Mucosa of rectum (tissue), 2 donors: Measurements from ENCODE around the gene SNURF.
A peak's percentile ranks its signal among the peaks of the same experiment; 100 is the strongest.
"Not testable (repeated sequence)": the region's sequence is repeated elsewhere in the genome, so short reads cannot be mapped to it uniquely, and the experiment has no call there.

Experiments used
- H3K27ac ChIP-seq, 2 donors: one replicate each; pipeline ENCODE4 v1.7.0; 2013; ENCODE audit warnings: inconsistent platforms in 2 of 2, low read depth in 2 of 2, low read length in 2 of 2
- H3K27me3 ChIP-seq, 2 donors: one replicate each; pipeline ENCODE4 v1.7.0; 2013; ENCODE audit warnings: low read length in 2 of 2; ENCODE audit not compliant: control insufficient read depth in 2 of 2, insufficient read depth in 2 of 2
- H3K36me3 ChIP-seq, 2 donors: one replicate each; pipeline ENCODE4 v1.7.0; 2013; ENCODE audit warnings: low read length in 2 of 2; ENCODE audit not compliant: control insufficient read depth in 2 of 2, insufficient read depth in 2 of 2
- H3K4me1 ChIP-seq, 2 donors: one replicate each; pipeline ENCODE4 v1.7.0; 2013; ENCODE audit warnings: low read length in 2 of 2, mild to moderate bottlenecking in 1 of 2; ENCODE audit not compliant: control insufficient read depth in 2 of 2, insufficient read depth in 2 of 2
- H3K4me3 ChIP-seq, 2 donors: one replicate each; pipeline ENCODE4 v1.7.0; 2013; ENCODE audit warnings: low read length in 2 of 2
- H3K9ac ChIP-seq, 2 donors: one replicate each; pipeline ENCODE4 v1.7.0; 2013; ENCODE audit warnings: low read length in 2 of 2, low read depth in 1 of 2, mild to moderate bottlenecking in 1 of 2
- H3K9me3 ChIP-seq, 2 donors: one replicate each; pipeline ENCODE4 v1.7.0; 2013; ENCODE audit warnings: low read length in 2 of 2; ENCODE audit not compliant: control insufficient read depth in 2 of 2
- donor health status: healthy.
- donor health status: Normal muscosa, but diverticular disease.

Gene SNURF

GRCh38 chr15:24954783-24955530, at the start of gene SNURF, which contains the start of gene SNRPN:
Gene SNURF (plus strand): TSS chr15:24954987. CDS start chr15:24955049, 62 bp downstream.
Gene SNRPN (plus strand): TSS chr15:24954987. CDS start chr15:24974454, 19,467 bp downstream.
- Histone ChIP-seq H3K27me3 (no peaks in the 10 kb centered on the region), H3K9me3 (no peaks in the 10 kb centered on the region), H3K27ac (peak within 1 kb of the TSS; percentile 78 to 86), H3K9ac (peak within 1 kb of the TSS; percentile 73 to 84), H3K36me3 (no peaks in the 10 kb centered on the region), H3K4me1 (peaks cover 0 to 2% of the 10 kb centered on the region in 2 donors), H3K4me3 (peak within 1 kb of the TSS; percentile 88 to 90)

DNA sequence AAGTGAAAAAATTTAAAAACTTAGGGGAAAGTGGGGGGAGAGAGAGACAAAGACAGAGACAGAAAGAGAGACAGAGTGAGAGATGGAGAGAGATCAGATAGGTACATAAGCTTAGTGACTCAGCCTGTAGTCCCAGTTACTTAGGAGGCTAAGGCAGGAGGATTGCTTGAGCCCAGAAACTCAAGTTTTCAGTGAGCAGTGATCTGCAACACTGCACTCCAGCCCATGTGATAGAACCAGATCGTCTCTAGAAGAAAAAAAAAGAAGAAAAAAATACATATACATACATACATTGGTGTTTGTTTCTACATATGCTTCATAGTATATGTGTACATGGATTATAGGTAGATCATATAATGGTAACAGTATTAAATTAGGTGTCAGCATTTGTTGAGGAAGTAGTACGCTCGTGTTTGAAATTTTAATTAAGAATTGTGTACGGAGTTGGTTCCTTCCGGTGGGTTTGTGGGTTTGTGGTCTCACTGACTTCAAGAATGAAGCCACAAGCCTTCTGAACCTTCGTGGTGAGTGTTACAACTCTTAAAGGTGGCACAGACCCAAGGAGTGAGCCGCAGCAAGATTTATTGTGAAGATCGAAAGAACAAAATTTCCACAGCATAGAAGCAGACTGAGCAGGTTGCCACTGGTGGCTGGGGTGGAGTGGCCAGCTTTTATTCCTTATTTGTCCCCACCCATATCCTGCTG, 38.3 kb upstream of the SNURF start:
- Histone ChIP-seq H3K9me3 (peaks cover 2 to 4% of the 10 kb centered on the region in 2 donors), H3K36me3 (no peaks in the 10 kb centered on the region)

DNA sequence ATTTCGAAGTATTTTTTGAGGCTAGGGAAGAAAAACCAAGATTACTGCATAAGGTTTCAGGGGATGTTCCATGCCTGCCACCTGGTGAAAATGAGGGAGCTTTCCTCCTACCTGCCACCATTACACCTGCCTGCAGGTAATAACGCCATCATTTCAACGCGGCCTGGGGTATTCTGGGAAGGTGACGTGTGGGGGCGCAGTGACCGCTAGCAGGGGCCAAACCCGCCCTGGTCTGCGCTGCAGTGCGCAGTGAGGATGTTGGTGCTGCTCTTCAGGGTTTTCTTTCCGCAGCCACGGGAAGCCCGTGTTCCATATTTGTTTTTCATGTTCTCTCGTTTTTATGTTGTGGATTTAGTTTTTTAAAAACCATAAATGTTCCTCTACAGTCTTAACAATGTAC, 37.4 kb upstream of the SNURF start:
- H3K9me3 ChIP-seq, result peaks cover 2% of the 10 kb centered on the region in 2 donors
- H3K4me3 ChIP-seq, result no peak overlapping the region
- H3K9ac ChIP-seq, result no peak overlapping the region
- no peak overlapping the region for H3K27ac ChIP-seq
- H3K4me1 ChIP-seq, result no peaks in the 10 kb centered on the region
- H3K27me3 ChIP-seq, result no peaks in the 10 kb centered on the region
- no peaks in the 10 kb centered on the region for H3K36me3 ChIP-seq

More for the DNA sequence above, 38.3 kb upstream of the SNURF start:
- H3K27ac ChIP-seq, result no peak overlapping the region
- H3K27me3 ChIP-seq, result no peaks in the 10 kb centered on the region
- H3K9ac ChIP-seq, result no peak overlapping the region
- no peak overlapping the region for H3K4me3 ChIP-seq
- H3K4me1 ChIP-seq, result no peaks in the 10 kb centered on the region

DNA sequence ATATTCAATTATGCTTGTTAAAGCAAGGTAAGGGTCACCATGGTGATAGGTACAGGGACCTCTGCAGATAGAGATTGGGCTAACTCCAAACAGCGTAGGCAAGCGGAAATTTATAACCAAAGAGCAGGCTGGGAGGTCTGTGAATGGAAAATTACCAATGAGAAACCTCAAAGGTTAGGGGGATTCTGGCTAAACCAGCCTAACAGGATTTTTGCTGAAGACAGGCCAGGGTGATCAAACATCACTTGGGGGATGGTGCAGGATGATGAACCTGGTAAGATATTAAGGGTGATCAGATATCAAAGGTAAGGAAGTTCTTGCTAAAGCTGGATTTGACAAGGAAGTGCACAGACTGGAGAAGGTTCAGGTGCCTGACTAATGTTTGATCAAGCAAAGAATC, 35.3 kb upstream of the SNURF start:
- Histone ChIP-seq H3K27me3 (no peaks in the 10 kb centered on the region), H3K36me3 (no peaks in the 10 kb centered on the region), H3K9ac (no peak overlapping the region), H3K27ac (no peak overlapping the region), H3K4me1 (no peaks in the 10 kb centered on the region), H3K9me3 (peaks cover 0 to 2% of the 10 kb centered on the region in 2 donors), H3K4me3 (no peak overlapping the region)

DNA sequence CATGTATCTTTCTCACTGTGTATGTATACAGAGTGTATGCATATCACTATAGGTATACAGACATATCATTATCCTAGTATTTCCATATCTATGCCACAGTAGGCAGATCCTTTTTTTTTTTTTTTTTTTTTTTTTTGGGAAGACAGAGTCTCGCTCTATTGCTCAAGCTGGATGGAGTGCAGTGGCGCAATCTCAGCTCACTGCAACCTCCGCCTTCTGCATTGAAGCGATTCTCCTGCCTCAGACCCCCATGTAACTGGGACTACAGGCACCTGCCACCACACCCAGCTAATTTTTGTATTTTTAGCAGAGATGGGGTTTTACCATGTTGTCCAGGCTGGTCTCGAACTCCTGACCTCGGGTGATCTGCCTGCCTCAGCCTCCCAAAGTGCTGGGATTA, 32.0 kb upstream of the SNURF start:
- H3K27ac ChIP-seq, H3K36me3 ChIP-seq, H3K9me3 ChIP-seq, H3K27me3 ChIP-seq, H3K4me1 ChIP-seq, H3K4me3 ChIP-seq, H3K9ac ChIP-seq: not testable (repeated sequence)

DNA sequence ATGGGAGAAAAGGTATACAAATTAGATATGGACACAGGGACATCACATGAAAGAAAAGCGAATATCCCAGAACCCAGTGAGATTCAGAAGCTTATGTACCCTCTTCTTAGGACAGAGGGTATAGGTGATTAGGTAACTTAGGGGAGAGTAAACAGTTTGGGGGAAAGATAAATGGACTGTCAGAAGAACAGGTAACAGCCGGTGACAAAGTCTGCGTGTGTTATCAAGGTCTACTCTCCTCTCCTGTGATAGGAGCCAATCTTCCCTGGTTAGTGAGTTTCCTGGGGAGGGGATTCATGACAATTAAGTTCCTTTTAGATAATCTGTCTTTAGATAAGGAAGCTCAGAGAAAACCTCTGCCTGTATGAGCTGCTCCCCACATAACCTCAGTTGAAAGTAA, 30.6 kb upstream of the SNURF start:
- no peak overlapping the region for H3K4me3 ChIP-seq
- peaks cover 0 to 2% of the 10 kb centered on the region in 2 donors for H3K9me3 ChIP-seq
- no peak overlapping the region for H3K27ac ChIP-seq
- no peaks in the 10 kb centered on the region for H3K4me1 ChIP-seq
- no peaks in the 10 kb centered on the region for H3K36me3 ChIP-seq
- H3K9ac ChIP-seq, result no peak overlapping the region
- H3K27me3 ChIP-seq, result no peaks in the 10 kb centered on the region

- no peak overlapping the region for H3K27ac ChIP-seq
Measured at GRCh38 chr15:24924621-24925020, 30.2 kb upstream of the SNURF start.

GRCh38 chr15:24931874-24932732, 22.7 kb upstream of the SNURF start:
- not testable (repeated sequence) for H3K27ac ChIP-seq, H3K27me3 ChIP-seq, H3K4me1 ChIP-seq, H3K4me3 ChIP-seq, H3K36me3 ChIP-seq, H3K9ac ChIP-seq, H3K9me3 ChIP-seq

More at GRCh38 chr15:24924621-24925020, 30.2 kb upstream of the SNURF start:
- H3K9ac ChIP-seq, result no peak overlapping the region
- no peaks in the 10 kb centered on the region for H3K36me3 ChIP-seq
- no peaks in the 10 kb centered on the region for H3K27me3 ChIP-seq
- H3K4me1 ChIP-seq, result no peaks in the 10 kb centered on the region
- H3K4me3 ChIP-seq, result no peak overlapping the region
- no peaks in the 10 kb centered on the region for H3K9me3 ChIP-seq

GRCh38 chr15:24933716-24934115, 21.1 kb upstream of the SNURF start:
- H3K9me3 ChIP-seq, result no peaks in the 10 kb centered on the region
- no peaks in the 10 kb centered on the region for H3K36me3 ChIP-seq
- no peaks in the 10 kb centered on the region for H3K27me3 ChIP-seq
- no peak overlapping the region for H3K4me3 ChIP-seq
- H3K4me1 ChIP-seq, result no peaks in the 10 kb centered on the region
- no peak overlapping the region for H3K9ac ChIP-seq
- H3K27ac ChIP-seq, result no peak overlapping the region

GRCh38 chr15:24938224-24938623, 16.6 kb upstream of the SNURF start:
- not testable (repeated sequence) for H3K9me3 ChIP-seq, H3K27me3 ChIP-seq, H3K36me3 ChIP-seq, H3K4me3 ChIP-seq, H3K27ac ChIP-seq, H3K4me1 ChIP-seq, H3K9ac ChIP-seq
